NCI-H1417 (cell line): ENCODE data around the gene ACP3.
A peak's percentile ranks its signal among the peaks of the same experiment; 100 is the strongest.
"Not testable (repeated sequence)": the region's sequence is repeated elsewhere in the genome, so short reads cannot be mapped to it uniquely, and the experiment has no call there.

Source experiments
- DNase-seq, 3 experiments: peaks; one replicate each; lab custom pipeline; 2025; lab: John Stamatoyannopoulos, UW

Gene ACP3

GRCh38 chr3:132362329-132362728, 45.1 kb downstream of the ACP3 start:
- DNase-seq, result no peak

- no peak for DNase-seq
Observed at GRCh38 chr3:132368515-132368914, 51.3 kb downstream of the ACP3 start.

DNA sequence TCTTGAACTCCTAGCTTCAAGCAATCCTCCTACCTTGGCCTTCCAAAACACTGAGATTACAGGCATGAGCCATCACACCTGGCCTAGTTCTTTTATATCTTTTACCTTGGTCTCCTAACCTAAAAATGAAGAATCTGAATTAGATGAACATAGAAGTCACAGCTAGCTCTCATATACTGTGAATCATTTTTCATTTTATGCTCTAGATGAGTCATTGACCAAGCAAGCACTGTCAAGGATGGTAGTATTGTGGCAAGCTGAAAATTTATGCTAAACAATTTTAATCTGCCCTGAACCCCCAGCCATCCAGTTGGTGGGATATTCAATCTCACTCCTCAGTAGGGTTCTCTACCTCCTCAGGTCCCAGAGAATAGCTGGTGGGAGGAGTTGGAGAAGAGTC, 51.8 kb downstream of the ACP3 start:
- DNase-seq, result no peak

- DNase-seq, result peak; percentile 16 to 74 (median 60)
Observed at GRCh38 chr3:132376945-132377354, 59.7 kb downstream of the ACP3 start.

- no peak for DNase-seq
Observed at GRCh38 chr3:132378048-132378762, 61.0 kb downstream of the ACP3 start.

DNA sequence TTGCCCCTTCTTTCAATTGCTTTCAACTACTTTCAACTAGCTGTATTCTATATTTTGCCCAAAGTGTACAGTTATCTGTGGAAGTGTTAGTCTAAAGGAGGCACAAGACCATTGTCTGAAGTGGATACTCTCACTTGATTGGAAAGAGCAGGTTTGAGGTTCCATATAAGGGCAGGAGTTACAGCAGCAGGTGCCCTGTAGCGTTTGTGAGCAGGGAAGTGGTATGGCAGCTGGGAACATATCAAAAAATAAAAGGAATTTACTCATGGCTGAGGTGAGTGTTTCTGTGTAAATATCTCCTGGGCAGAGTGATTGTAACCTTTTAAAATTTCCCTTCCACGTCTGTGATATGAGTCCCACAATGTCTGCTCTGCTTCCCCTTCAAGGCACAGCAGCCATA, 61.6 kb downstream of the ACP3 start:
- peak in 1 of 3 experiments; percentile 37 for DNase-seq

DNA sequence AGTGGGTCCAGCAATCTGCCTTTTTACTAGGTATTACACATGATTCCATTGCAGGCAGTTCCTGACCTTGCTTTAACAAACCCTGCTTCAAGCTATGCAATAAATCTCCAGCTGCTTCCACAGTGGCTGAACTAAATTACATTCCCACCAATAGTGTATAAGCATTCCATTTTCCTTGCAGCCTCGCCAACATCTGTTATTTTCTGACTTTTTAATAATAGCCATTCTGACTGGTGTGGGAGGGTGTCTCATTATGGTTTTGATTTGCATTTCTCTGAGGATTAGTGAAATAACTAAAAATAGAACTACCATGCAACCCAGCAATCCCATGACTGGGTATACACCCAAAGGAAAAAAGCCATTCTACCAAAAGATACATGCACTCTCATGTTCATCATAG, 63.7 kb downstream of the ACP3 start:
- no peak for DNase-seq

- DNase-seq, result no peak
Observed at GRCh38 chr3:132381348-132381944, 64.2 kb downstream of the ACP3 start.

DNA sequence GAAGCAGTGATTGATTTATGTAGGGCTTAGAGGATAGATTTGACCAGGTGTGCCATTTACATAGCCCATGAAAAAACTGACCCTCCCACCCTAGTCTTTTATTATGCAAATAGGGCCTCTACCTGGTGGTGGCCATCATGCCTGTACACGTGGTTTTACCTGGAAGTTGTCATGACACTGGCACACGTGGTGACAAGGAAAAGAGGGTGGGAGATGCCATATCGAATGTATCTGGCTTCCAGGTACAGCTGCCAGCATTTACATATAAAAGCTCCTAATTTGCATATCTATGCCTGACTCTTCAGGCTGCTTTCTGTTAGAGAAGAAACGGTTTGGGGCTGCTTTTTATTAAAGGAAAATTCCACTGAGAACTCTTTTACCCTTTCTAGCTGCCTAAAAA, 65.1 kb downstream of the ACP3 start:
- DNase-seq, result no peak

GRCh38 chr3:132382688-132383194, 65.5 kb downstream of the ACP3 start:
- no peak for DNase-seq

- DNase-seq, result no peak
Observed at GRCh38 chr3:132386259-132386658, 69.1 kb downstream of the ACP3 start.

DNA sequence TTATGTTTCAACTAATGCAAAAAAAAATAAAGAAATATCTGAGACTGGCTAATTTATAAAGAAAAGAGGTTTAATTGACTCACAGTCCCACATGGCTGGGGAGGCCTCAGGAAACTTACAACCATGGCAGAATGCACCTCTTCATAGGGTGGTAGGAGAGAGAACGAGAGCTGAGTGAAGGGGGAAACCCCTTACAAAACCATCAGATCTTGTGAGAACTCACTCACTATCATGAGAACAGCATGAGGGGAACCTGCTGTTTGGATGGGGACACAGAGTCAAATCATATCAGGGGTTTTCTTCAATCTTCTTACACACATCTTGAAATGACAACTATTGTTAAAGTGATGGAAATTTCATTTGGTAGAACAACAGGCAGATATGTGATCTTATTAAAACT, 75.5 kb downstream of the ACP3 start:
- DNase-seq, result not testable (repeated sequence)

DNA sequence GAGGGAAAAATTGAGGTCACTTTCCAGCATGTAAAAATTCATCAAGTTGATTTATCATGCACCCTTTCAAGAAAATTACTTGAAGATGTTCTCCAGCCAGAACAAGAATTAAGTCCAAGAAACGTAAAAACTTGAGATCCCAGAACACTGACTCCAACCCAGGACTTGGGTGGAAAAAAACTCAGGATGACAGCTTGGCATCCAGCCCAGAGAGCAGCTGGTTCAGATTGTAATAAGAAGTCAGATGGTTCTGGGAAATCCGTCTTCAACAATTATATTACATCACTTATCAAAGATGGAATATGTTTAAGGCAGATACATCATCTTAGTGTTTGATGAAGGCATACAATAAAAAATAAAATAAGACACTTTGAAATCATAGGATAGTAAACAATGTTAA, 77.1 kb downstream of the ACP3 start:
- no peak for DNase-seq

DNA sequence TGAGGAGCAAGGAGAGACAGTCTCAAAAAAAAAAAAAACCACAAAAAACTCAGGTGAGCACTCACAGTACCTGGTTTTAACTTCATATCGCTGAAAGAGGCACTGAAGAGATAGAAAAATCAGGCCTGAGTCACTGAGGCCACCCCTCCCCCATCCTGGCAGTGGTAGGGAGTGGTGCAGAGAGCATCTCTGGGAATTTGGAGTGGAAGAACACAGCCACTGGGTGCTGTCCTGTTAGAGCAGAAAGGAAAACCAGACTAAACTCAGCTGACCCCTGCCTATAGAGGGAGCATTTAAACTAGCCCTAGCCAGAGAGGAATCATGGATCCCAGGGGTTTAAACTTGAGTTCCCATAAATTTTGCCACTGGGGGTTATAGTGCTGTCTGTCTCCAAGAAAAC, 77.9 kb downstream of the ACP3 start:
- DNase-seq, result no peak

DNA sequence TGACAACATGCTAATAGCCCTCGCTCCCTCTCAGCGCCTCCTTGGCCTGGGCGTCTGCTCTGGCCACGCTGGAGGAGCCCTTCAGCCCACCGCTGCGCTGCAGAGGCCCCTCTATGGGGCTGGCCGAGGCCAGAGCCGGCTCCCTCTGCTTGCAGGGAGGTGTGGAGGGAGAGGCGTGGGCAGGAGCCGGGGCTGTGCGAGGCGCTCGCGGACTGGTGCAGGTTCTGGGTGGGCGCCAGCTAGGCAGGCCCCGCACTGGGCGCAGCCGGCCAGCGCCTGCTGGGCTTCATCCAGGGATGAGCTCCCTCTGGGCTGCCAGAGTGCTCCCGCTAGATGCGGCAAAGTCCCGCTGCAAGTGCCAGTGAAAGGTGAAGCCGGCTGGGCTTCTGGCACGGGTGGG, 79.0 kb downstream of the ACP3 start:
- DNase-seq, result no peak

- not testable (repeated sequence) for DNase-seq
Observed at GRCh38 chr3:132396776-132397175, 79.6 kb downstream of the ACP3 start.

DNA sequence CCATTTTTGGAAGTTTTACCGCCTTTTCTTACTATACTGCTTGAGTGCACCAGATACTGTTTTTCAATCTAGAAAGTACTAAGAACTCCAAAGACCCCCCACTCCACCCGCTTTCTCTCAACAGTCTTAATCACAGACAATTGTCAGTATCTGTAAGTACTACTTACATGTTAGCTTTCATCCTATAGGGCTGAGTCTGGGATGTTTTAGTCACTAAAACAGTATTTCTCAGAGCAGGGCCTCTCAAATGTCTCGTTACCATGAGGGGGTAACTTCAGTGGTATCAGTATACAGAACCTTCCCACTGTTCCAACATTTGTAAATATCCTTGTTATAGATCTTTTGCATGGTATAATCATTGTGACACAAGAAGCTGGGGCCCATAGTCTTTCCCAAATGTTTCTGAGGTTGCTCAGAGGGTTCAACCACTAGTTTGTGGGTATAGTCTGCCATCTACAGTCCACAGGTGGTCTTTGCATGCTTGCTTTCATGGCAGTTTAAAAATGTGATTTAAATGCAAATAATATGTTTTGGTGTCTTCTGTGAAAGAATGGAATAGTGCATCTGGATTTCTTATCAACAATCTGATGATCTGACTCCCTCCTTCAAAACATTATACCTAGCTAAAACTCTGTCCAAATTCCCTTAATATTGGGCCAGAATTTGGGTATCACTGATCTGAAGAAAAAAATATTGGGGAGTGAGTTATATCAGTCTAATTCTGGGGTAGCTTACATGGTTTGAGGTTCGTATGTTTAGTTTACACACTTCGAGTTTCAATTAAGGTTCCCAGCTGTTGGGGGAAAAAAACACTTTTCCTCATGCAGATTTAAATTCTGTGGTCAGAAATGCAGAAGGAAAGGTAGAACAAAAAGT, 82.1 kb downstream of the ACP3 start:
- DNase-seq, result peak; percentile 30 to 76 (median 31)

GRCh38 chr3:132401255-132401654, 84.0 kb downstream of the ACP3 start:
- no peak for DNase-seq

GRCh38 chr3:132404276-132404675, 87.1 kb downstream of the ACP3 start:
- DNase-seq, result no peak

DNA sequence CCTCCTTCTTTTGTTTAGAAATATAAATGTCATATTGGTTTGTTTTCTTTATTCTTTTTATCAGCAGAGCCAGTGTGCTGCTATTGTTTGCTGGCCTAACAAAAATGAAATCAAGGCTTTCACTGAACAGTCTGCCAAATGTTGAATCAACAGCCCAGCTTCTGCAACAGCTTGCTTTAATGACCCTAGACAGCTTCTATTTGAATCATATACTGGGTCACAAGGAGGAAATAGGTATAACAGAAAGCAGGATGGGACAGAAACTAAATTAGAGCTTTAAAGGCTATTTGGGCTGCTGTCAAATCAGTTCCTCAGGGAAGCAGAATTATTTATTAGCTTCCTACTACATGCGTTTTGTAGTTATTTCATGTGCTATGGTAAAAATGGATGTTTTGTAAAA, 88.0 kb downstream of the ACP3 start:
- DNase-seq, result peak in 1 of 3 experiments; percentile 45

GRCh38 chr3:132405609-132406299, 88.5 kb downstream of the ACP3 start:
- DNase-seq, result no peak

GRCh38 chr3:132406587-132406986, 89.4 kb downstream of the ACP3 start:
- no peak for DNase-seq
